GM12801 (cell line): ENCODE results near the gene SLC38A1.

Source experiments
- CTCF ChIP-seq: IDR thresholded peaks from one replicate; pipeline ENCODE4 v1.5.1; 2011; ENCODE audit warnings: control low read depth; ENCODE audit not compliant: insufficient read length; ENCODE audit errors: extremely low read depth

Gene SLC38A1

GRCh38 chr12:46188170-46188569, 80.7 kb downstream of the SLC38A1 start:
- no peak for TF ChIP-seq CTCF

- TF ChIP-seq CTCF, result no peak
Measured at GRCh38 chr12:46187023-46187422, 81.8 kb downstream of the SLC38A1 start.

GRCh38 chr12:46186088-46186487, 82.8 kb downstream of the SLC38A1 start:
- no peak for TF ChIP-seq CTCF

GRCh38 chr12:46185686-46186085, 83.2 kb downstream of the SLC38A1 start:
- TF ChIP-seq CTCF, result no peak

GRCh38 chr12:46184798-46185595, 83.8 kb downstream of the SLC38A1 start:
- no peak for TF ChIP-seq CTCF

- no peak for TF ChIP-seq CTCF
Measured at GRCh38 chr12:46183112-46183511, 85.7 kb downstream of the SLC38A1 start.

GRCh38 chr12:46181465-46181864, 87.4 kb downstream of the SLC38A1 start:
- TF ChIP-seq CTCF, result no peak
